SK-N-SH treated with all-trans-retinoic acid at 6 μM for 48 hours (cell line): Measurements from ENCODE around the gene LHFPL3.

ENCODE experiments used
- ATAC-seq: fragments of 200-7000 bp; cut with Tn5 transposase; 3 replicates; pipeline ENCODE4 v1.9.1; 2020; ENCODE audit warnings: mild to moderate bottlenecking, moderate library complexity
- ARNTL ChIP-seq: fragments of 450-650 bp; formaldehyde crosslinking; IDR thresholded peaks from 2 replicates; pipeline ENCODE4 v1.5.0; 2020; ENCODE audit warnings: low read depth, mild to moderate bottlenecking, moderate library complexity, borderline replicate concordance
- BACH2 ChIP-seq: fragments of 250-450 bp; sonication (Bioruptor Pico); IDR thresholded peaks from 2 replicates; pipeline ENCODE4 v1.9.0; 2021; ENCODE audit warnings: mild to moderate bottlenecking, borderline replicate concordance
- CREB5 ChIP-seq: fragments of 250-450 bp; sonication (Bioruptor Pico); IDR thresholded peaks from 2 replicates; pipeline ENCODE4 v1.5.1; 2020; ENCODE audit warnings: low read depth, mild to moderate bottlenecking, moderate library complexity
- CSDC2 ChIP-seq: fragments of 250-450 bp; sonication (Bioruptor Pico); IDR thresholded peaks from 2 replicates; pipeline ENCODE4 v1.5.0; 2020; ENCODE audit warnings: mild to moderate bottlenecking, moderate library complexity
- CSRNP3 ChIP-seq: fragments of 250-450 bp; sonication (Bioruptor Pico); IDR thresholded peaks from 2 replicates; pipeline ENCODE4 v1.5.1; 2021; ENCODE audit warnings: mild to moderate bottlenecking, moderate library complexity
- ESRRG ChIP-seq: fragments of 250-450 bp; sonication (Bioruptor Pico); IDR thresholded peaks from 2 replicates; pipeline ENCODE4 v1.6.1; 2021; ENCODE audit warnings: mild to moderate bottlenecking
- GLIS3 ChIP-seq: fragments of 250-450 bp; sonication (Bioruptor Pico); IDR thresholded peaks from 2 replicates; pipeline ENCODE4 v1.5.0; 2020; ENCODE audit warnings: mild to moderate bottlenecking, moderate library complexity
- ISL1 ChIP-seq: fragments of 250-450 bp; sonication (Bioruptor Pico); IDR thresholded peaks from 2 replicates; pipeline ENCODE4 v2.1.2; 2022; ENCODE audit warnings: mild to moderate bottlenecking, moderate library complexity
- OSR1 ChIP-seq: fragments of 250-450 bp; sonication (Bioruptor Pico); IDR thresholded peaks from 2 replicates; pipeline ENCODE4 v1.8.0; 2022; ENCODE audit warnings: moderate library complexity, mild to moderate bottlenecking, inconsistent platforms
- PPARA ChIP-seq: fragments of 250-450 bp; sonication (Bioruptor Pico); IDR thresholded peaks from 2 replicates; pipeline ENCODE4 v1.5.0; 2020; ENCODE audit warnings: mild to moderate bottlenecking, borderline replicate concordance
- RARB ChIP-seq: fragments of 250-450 bp; sonication (Bioruptor Pico); IDR thresholded peaks from 2 replicates; pipeline ENCODE4 v1.8.0; 2021; ENCODE audit warnings: mild to moderate bottlenecking, moderate library complexity
- SNAI2 ChIP-seq: fragments of 250-450 bp; sonication (Bioruptor Pico); IDR thresholded peaks from 2 replicates; pipeline ENCODE4 v1.5.0; 2020; ENCODE audit warnings: mild to moderate bottlenecking, moderate library complexity
- TCF4 ChIP-seq: fragments of 250-450 bp; sonication (Bioruptor Pico); IDR thresholded peaks from 2 replicates; pipeline ENCODE4 v1.8.0; 2021; ENCODE audit warnings: mild to moderate bottlenecking, moderate library complexity, borderline replicate concordance
- TOX ChIP-seq: fragments of 250-450 bp; sonication (Bioruptor Pico); IDR thresholded peaks from 2 replicates; pipeline ENCODE4 v1.8.0; 2021; ENCODE audit warnings: mild to moderate bottlenecking, moderate library complexity, borderline replicate concordance
- TSHZ2 ChIP-seq: fragments of 250-450 bp; sonication (Bioruptor Pico); IDR thresholded peaks from 2 replicates; pipeline ENCODE4 v1.5.0; 2020; ENCODE audit warnings: mild to moderate bottlenecking, moderate library complexity
- ZC3H10 ChIP-seq: fragments of 250-450 bp; sonication (Bioruptor Pico); IDR thresholded peaks from 2 replicates; pipeline ENCODE4 v1.5.1; 2021; ENCODE audit warnings: mild to moderate bottlenecking, moderate library complexity
- ZFP3 ChIP-seq: fragments of 250-450 bp; sonication (Bioruptor Pico); IDR thresholded peaks from 2 replicates; pipeline ENCODE4 v1.5.0; 2020; ENCODE audit warnings: mild to moderate bottlenecking, moderate library complexity
- ZFP30 ChIP-seq: fragments of 450-650 bp; formaldehyde crosslinking; IDR thresholded peaks from 2 replicates; pipeline ENCODE4 v1.5.0; 2022; ENCODE audit warnings: mild to moderate bottlenecking, moderate library complexity
- ZNF565 ChIP-seq: fragments of 450-650 bp; formaldehyde crosslinking; conservative IDR thresholded peaks from 2 replicates; pipeline ENCODE4 v1.5.0; 2020; ENCODE audit warnings: low read depth, mild to moderate bottlenecking, moderate library complexity
- ZNF8 ChIP-seq: fragments of 450-650 bp; formaldehyde crosslinking; IDR thresholded peaks from 2 replicates; pipeline ENCODE4 v1.5.0; 2020; ENCODE audit warnings: mild to moderate bottlenecking, moderate library complexity
- TF ChIP-seq, protein P1 (sequence below): fragments of 250-450 bp; sonication (Bioruptor Pico); IDR thresholded peaks from 2 replicates; pipeline ENCODE4 v1.8.0; 2020; ENCODE audit warnings: mild to moderate bottlenecking, moderate library complexity, borderline replicate concordance

The LHFPL3 gene

GRCh38 chr7:104929921-104930320 is 601.5 kb downstream of the LHFPL3 start:
- ATAC-seq: no peak
- no peak for TF ChIP-seq ZNF8
- no peak for TF ChIP-seq PPARA

- ATAC-seq: peak; percentile 50; the same call in 2 of the 3 replicates
- TF ChIP-seq TCF4 (CRISPR knock-in tag) (peak; percentile 68; the same call in 1 of the 2 replicates), TSHZ2 (CRISPR knock-in tag) (peak; percentile 36; the same call in 1 of the 2 replicates), ZNF8 (no peak), CSDC2 (CRISPR knock-in tag) (no peak)
- TF ChIP-seq, protein P1, sequence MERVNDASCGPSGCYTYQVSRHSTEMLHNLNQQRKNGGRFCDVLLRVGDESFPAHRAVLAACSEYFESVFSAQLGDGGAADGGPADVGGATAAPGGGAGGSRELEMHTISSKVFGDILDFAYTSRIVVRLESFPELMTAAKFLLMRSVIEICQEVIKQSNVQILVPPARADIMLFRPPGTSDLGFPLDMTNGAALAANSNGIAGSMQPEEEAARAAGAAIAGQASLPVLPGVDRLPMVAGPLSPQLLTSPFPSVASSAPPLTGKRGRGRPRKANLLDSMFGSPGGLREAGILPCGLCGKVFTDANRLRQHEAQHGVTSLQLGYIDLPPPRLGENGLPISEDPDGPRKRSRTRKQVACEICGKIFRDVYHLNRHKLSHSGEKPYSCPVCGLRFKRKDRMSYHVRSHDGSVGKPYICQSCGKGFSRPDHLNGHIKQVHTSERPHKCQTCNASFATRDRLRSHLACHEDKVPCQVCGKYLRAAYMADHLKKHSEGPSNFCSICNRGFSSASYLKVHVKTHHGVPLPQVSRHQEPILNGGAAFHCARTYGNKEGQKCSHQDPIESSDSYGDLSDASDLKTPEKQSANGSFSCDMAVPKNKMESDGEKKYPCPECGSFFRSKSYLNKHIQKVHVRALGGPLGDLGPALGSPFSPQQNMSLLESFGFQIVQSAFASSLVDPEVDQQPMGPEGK (CRISPR knock-in tag): no peak
- TF ChIP-seq, all 23 proteins: peak for 2
Observed at GRCh38 chr7:104931181-104931781, 602.9 kb downstream of the LHFPL3 start.

DNA sequence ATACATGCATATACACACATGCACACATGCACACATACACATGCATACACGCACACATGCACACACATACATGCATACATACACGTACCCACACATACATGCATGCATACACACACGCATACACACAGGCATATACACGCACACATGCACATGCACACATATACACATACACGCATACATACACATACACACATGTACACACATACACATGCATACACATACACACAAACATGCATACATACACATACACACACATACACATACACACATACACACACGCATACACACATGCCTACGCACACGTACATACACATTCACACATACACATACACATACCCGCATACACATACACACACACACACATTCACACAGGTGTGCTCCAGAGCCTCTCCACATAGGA is 604.6 kb downstream of the LHFPL3 start:
- no peak for TF ChIP-seq SNAI2
- no peak for TF ChIP-seq ZC3H10 (CRISPR knock-in tag)
- no peak for TF ChIP-seq ARNTL (CRISPR knock-in tag)
- TF ChIP-seq ESRRG (CRISPR knock-in tag): no peak
- TF ChIP-seq OSR1 (CRISPR knock-in tag): no peak
- no peak for TF ChIP-seq CSRNP3 (CRISPR knock-in tag)
- TF ChIP-seq, all 23 proteins: peak for 0
- ATAC-seq: no peak

DNA sequence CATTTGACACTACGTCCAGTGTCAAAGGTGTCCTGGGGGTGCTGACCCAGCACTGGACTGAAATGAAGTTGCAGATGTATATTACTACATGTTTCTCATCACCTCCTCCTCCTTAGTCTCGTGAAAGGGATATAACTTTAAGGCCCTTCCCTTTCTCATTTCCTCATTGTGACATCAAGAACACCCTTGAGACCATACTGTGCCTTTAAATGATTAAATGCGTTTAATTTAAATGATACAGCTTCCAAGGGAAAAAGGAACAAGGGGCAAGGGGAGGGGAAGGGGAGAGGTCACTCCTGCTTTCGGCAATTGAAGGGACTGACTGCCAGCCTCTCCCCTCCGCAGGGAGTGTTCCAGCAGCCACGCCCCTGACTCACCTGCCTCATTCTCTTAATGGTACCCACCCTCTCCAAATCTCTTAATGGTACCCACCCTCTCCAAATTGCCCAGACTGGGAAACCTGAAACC is 605.2 kb downstream of the LHFPL3 start:
- TF ChIP-seq BACH2 (CRISPR knock-in tag) (no peak), TOX (CRISPR knock-in tag) (no peak), SNAI2 (no peak), CREB5 (CRISPR knock-in tag) (no peak), PPARA (no peak), ARNTL (CRISPR knock-in tag) (no peak), RARB (CRISPR knock-in tag) (no peak), ZFP3 (CRISPR knock-in tag) (no peak), ZNF565 (CRISPR knock-in tag) (no peak), ISL1 (CRISPR knock-in tag) (no peak), CSRNP3 (CRISPR knock-in tag) (no peak), GLIS3 (CRISPR knock-in tag) (no peak), ESRRG (CRISPR knock-in tag) (no peak), ZNF8 (no peak), ZFP30 (CRISPR knock-in tag) (no peak), TSHZ2 (CRISPR knock-in tag) (no peak)
- no peak for ATAC-seq
